Measurements from ENCODE around the gene COL4A4.

Gene COL4A4

DNA sequence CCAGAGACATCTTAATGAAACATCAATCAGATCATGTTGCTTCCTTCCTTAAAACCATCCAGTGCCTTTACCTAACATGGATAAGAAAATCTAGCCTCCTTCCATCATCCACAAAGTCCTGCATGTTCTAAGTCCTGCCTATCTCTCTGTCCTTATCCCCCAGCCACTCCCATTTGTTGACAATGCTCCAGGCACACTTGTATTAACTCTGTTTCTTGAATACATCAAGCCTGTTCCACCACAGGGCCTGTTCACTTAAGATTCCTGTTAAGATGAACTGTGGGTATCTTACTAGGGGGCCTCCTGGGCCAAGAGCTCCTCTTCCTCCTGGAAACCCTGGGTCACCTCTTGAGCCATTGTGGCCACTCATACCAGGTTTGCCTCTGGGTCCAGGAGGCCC lies 45.7 kb downstream of the COL4A4 start:
- TF ChIP-seq, protein P1, sequence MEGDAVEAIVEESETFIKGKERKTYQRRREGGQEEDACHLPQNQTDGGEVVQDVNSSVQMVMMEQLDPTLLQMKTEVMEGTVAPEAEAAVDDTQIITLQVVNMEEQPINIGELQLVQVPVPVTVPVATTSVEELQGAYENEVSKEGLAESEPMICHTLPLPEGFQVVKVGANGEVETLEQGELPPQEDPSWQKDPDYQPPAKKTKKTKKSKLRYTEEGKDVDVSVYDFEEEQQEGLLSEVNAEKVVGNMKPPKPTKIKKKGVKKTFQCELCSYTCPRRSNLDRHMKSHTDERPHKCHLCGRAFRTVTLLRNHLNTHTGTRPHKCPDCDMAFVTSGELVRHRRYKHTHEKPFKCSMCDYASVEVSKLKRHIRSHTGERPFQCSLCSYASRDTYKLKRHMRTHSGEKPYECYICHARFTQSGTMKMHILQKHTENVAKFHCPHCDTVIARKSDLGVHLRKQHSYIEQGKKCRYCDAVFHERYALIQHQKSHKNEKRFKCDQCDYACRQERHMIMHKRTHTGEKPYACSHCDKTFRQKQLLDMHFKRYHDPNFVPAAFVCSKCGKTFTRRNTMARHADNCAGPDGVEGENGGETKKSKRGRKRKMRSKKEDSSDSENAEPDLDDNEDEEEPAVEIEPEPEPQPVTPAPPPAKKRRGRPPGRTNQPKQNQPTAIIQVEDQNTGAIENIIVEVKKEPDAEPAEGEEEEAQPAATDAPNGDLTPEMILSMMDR (IDR thresholded peaks at IDR 0.05): no peak
- H3K9me3 Mint-ChIP-seq: no peaks in the 10 kb centered on the region
- H3K27ac Mint-ChIP-seq: no peak overlapping the region
- no peaks in the 10 kb centered on the region for H3K27me3 Mint-ChIP-seq (ENCODE audit: low read depth, poor library complexity)
- no peak overlapping the region for H3K4me3 Mint-ChIP-seq
- peaks cover 12% of the 10 kb centered on the region for H3K4me1 Mint-ChIP-seq
- no peaks in the 10 kb centered on the region for H3K36me3 Mint-ChIP-seq (ENCODE audit: low read depth)
- no peak for DNase-seq

GRCh38 chr2:227117852-227118251 lies 46.2 kb downstream of the COL4A4 start:
- DNase-seq: no peak
- no peaks in the 10 kb centered on the region for H3K9me3 Mint-ChIP-seq
- no peak overlapping the region for H3K27ac Mint-ChIP-seq
- H3K4me1 Mint-ChIP-seq: peaks cover 12% of the 10 kb centered on the region
- H3K4me3 Mint-ChIP-seq: no peak overlapping the region
- no peaks in the 10 kb centered on the region for H3K27me3 Mint-ChIP-seq (ENCODE audit: low read depth, poor library complexity)
- TF ChIP-seq, protein P1 (IDR thresholded peaks at IDR 0.05): no peak
- no peaks in the 10 kb centered on the region for H3K36me3 Mint-ChIP-seq (ENCODE audit: low read depth)

DNA sequence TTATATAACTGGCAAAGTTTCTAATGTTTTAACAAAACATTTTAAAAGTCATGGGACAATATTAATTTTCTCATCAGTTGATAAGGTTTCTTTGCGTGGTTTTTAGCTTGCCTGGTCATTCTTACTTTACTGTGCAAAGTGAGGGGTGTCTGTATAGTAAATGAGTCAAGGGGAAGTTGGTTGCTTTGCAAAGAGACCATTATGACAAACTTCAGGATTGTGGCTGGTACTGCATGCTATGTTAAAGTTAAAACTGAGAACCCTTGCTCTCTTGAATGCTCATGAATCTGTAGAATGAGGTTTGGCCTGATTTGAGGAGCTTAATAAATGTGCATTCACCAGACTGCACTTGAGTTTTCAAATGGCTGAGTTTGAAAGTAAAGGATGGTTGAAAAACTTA lies 47.0 kb downstream of the COL4A4 start:
- Mint-ChIP-seq H3K27me3 (ENCODE audit: low read depth, poor library complexity) (no peaks in the 10 kb centered on the region), H3K9me3 (no peaks in the 10 kb centered on the region), H3K36me3 (ENCODE audit: low read depth) (no peaks in the 10 kb centered on the region), H3K4me1 (peaks cover 12% of the 10 kb centered on the region), H3K27ac (no peak overlapping the region), H3K4me3 (no peak overlapping the region)
- TF ChIP-seq, protein P1 (IDR thresholded peaks at IDR 0.05): no peak
- DNase-seq: no peak

- no peaks in the 10 kb centered on the region for H3K36me3 Mint-ChIP-seq (ENCODE audit: low read depth)
- H3K4me3 Mint-ChIP-seq: no peak overlapping the region
- no peaks in the 10 kb centered on the region for H3K27me3 Mint-ChIP-seq (ENCODE audit: low read depth, poor library complexity)
- peaks cover 12% of the 10 kb centered on the region for H3K4me1 Mint-ChIP-seq
- no peaks in the 10 kb centered on the region for H3K9me3 Mint-ChIP-seq
- TF ChIP-seq, protein P1 (IDR thresholded peaks at IDR 0.05): no peak
- DNase-seq: no peak
- H3K27ac Mint-ChIP-seq: no peak overlapping the region
These were observed 48.2 kb downstream of the COL4A4 start for GRCh38 chr2:227115761-227116160.

DNA sequence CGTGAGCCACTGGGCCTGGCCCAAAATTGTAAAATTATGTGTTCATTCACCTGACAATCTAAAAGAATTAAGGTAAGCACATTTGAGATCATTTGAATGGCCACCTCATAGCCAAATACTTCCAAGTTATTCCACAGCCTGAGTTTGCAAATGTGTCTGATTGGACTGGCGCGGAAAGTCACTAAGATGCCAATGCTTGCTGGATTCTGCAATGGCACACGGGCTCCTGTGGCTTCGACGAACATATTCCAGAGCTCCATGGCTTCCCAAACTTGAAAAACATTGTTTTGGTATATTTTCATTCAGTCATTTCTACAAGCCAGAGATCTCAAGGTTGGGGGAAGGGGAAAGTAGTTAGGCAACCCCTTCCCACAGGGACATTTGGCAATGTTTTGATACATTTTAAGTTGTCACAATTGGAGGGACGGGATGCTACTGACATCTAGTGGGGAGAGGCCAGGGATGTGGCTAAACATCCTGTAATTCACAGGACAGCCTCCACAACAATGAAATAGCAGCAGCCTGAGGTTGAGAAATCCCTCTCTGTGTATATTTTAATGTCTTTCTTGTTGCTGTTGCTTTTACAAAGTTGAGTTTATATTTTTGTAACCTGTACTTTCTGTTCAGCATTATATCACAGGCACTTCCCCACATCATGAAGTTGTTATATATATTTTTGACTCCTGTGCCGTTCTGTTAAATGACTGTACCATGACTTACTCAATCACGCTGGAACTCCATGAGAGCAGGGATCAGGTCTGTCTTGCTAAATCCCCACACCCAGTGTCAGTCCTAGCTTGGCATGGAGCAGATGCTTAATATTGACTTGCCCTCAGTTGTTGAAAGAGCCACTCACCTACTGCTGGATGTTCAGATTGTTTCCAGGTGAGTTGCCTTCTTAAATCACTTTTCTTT lies 56.9 kb downstream of the COL4A4 start:
- no peaks in the 10 kb centered on the region for H3K4me1 Mint-ChIP-seq
- no peak overlapping the region for H3K4me3 Mint-ChIP-seq
- H3K9me3 Mint-ChIP-seq: no peaks in the 10 kb centered on the region
- no peak overlapping the region for H3K27ac Mint-ChIP-seq
- H3K27me3 Mint-ChIP-seq (ENCODE audit: low read depth, poor library complexity): no peaks in the 10 kb centered on the region
- peak; percentile 64 for DNase-seq
- no peaks in the 10 kb centered on the region for H3K36me3 Mint-ChIP-seq (ENCODE audit: low read depth)
- TF ChIP-seq, protein P1 (IDR thresholded peaks at IDR 0.05): peak; percentile 87

DNA sequence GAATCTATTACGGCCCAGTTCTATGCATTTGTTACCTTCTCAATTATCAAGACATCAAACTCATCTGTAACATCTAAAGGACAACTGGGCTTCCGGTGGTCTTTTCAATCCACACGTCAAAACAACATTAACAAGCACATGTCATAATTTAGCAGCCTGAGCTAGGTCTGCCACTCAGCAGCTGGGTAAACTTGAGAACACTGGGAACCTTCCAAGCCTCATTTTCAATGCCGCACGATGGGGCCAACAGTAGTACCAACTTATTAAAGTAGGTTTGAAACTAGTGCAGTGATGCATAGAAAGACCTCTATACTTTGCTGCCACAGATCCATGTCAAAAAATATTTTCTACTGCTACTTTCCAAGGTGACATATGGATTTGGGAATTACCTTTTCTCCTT lies 60.4 kb downstream of the COL4A4 start:
- Mint-ChIP-seq H3K27me3 (ENCODE audit: low read depth, poor library complexity) (no peaks in the 10 kb centered on the region), H3K27ac (no peak overlapping the region), H3K36me3 (ENCODE audit: low read depth) (no peaks in the 10 kb centered on the region), H3K4me3 (no peak overlapping the region), H3K4me1 (peaks cover under 1% of the 10 kb centered on the region), H3K9me3 (peaks cover 4% of the 10 kb centered on the region)
- TF ChIP-seq, protein P1 (IDR thresholded peaks at IDR 0.05): no peak
- no peak for DNase-seq
